DMS114 treated with DMSO at 0.1 percent for 48 hours (cell line): ENCODE results near the gene GADL1.

ENCODE experiments used
- DNase-seq: peaks from one replicate; lab custom pipeline; 2025; ENCODE audit not compliant: unreplicated experiment; lab: John Stamatoyannopoulos, UW

The GADL1 gene

DNA sequence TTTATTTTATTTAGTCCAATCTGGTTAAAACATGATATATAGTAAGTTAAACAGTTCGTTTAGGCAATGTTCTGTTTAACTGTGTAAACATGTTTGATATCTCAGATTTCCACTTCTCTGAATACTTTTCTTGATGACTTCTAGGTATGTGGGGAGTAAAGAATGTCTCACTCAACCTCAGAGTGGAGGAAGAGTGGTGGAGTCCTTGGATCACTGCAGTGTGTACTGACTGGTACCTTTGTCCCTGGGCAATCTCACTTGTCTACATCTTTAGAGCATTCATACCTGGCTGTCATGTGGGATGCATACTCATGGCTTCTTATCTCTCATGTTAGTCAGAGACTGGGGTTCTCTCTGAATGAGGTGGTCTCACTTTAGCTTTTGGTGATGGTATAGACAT, 15.6 kb downstream of the GADL1 start:
- no peak for DNase-seq

DNA sequence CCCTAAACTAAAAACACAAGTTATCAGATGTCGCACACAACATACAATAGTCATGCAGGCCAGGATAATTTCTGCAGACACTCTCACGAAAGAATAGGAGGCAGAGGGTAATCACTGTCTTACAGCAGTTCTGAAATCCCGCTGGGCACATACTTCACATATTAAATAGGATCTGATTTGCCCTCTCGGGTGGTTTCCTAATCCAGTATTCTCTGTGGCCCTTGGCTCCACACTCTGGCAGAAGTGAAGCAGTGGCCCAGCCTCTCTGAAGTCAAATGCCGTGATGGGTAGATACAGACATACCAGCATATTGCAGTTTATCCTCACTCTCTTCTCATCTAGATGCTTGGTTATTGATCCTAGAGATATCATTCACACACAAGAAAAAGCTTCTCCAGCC, 19.0 kb downstream of the GADL1 start:
- no peak for DNase-seq

DNA sequence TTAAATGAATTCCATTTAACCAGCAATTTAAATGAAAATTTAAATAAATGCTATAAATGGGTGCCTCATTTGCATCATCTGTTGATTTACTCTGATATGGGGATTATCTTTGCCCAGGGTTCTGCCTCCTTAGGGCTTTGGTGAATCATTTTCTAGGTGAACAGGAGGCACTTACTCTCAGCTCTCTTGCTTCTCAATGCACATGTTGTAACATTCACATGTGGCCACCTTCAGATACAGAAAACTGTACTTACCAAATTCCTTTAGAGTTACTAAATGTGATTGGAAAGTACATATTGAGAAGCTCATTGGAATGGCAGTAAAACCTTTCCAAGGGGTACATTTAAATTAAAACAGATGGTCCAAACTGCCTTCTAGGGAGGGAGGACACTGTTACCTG, 20.8 kb downstream of the GADL1 start:
- no peak for DNase-seq

DNA sequence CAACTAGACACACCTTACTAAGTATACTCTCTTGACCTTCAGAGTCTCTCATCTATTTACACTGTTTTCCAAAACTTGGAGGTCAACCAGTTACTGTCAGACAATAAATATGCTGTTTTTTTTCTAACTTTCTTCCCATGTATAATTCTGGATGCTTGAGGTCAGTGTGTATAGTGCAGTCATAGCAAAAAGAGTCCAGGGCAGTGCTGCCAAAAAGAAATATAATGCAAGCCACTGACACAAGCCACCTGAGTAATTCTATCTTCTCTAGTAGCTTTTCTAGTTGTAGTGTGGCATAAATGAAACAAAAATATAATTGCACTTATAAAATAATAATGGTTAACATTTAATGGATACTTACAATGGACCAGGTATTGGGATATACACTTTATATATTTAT, 21.6 kb downstream of the GADL1 start:
- no peak for DNase-seq

DNA sequence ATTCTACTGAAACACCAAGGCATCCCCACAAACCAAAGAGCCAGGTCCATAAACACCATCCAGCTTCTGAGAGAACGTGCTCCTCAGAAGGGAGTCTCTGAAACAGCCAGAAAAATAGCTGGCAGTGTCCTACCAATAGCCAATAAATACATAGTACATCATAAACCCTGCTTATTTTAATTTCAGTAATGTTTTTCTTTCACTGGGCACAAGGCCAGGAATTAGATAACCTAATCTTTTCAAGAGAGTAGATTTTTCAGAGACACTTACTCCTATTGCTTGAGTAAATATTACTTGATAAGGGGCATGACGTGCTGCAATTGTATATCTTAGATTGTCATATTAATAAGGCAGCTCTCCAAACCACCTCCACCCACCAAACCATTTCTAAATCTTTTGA, 22.7 kb downstream of the GADL1 start:
- DNase-seq, result no peak

DNA sequence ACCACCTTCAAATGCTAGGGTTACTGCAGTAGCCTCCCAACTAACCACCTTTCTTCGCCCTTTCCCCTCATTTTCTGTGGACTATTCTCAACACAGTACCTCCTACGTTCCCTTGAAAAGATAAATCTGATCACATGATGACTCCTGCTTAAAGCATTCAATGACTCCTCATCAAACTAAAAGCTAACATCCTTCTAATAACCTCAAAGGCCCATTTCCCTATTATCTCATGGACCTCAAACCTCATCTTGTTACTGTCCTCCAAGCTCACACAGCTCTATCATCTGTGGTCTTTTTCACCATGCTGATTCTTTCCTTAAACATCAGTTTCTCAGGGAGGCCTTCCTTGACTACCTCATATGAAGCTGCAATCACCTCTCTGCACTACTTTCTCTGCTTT, 29.6 kb downstream of the GADL1 start:
- no peak for DNase-seq

DNA sequence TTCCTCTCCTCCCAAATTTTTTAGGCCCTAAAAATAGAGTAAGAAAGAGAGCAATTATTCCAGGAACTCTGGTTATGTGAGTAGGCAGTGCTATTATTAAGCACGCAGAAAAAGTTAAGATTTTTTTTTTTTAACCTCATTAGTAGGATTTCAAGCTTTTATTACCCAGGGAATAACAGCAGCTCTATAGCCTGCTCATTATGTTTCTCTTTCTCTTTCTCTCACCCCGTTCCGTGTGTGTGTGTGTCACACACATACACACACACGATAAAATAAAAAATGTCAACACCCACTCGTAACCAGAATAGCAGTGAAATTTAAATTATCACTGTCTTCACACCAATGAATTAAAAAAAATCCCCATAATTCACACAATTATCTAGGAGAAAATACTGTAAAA, 30.3 kb downstream of the GADL1 start:
- DNase-seq, result no peak

DNA sequence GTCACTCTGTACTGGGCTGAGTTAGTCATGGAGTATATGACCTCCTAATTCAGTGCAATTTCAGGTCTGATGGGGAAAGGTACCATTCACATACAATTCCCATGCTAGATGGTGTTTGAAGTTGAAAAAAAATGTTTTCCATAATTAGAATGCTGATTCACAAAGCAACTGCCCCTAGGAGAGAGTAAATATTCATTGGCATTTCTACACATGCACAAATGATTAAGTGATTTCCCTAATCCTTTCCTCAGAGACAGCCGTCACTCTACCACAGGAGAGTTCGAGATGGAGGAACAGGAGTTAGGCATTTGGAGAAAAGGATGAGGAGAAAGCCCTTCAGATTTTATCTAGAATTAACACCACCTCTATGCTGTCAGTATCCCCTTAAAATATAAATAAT, 32.5 kb downstream of the GADL1 start:
- no peak for DNase-seq

DNA sequence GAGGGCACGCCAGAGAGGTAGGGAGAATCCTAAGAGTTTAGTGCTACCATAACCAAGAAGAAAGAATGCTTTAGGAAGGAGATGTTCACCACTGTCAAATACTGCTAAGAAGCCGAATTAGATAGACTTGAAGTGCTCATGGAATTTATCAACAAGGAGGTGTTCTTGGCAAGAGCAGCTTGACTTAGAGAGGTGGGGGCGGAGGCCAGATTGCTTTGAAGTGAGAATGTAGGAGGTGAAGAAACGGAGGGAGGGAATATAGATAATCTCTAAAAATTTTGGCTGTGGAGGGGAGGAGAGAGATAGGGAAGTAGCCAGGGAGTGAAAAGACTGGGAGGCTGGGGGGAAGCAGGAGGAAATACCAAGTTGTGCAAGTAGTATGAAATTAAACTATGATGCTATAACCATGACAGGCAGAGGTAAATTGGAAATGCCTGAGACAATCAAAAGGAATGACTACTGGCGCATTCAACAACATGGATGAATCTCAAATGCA, 35.5 kb downstream of the GADL1 start:
- no peak for DNase-seq

DNA sequence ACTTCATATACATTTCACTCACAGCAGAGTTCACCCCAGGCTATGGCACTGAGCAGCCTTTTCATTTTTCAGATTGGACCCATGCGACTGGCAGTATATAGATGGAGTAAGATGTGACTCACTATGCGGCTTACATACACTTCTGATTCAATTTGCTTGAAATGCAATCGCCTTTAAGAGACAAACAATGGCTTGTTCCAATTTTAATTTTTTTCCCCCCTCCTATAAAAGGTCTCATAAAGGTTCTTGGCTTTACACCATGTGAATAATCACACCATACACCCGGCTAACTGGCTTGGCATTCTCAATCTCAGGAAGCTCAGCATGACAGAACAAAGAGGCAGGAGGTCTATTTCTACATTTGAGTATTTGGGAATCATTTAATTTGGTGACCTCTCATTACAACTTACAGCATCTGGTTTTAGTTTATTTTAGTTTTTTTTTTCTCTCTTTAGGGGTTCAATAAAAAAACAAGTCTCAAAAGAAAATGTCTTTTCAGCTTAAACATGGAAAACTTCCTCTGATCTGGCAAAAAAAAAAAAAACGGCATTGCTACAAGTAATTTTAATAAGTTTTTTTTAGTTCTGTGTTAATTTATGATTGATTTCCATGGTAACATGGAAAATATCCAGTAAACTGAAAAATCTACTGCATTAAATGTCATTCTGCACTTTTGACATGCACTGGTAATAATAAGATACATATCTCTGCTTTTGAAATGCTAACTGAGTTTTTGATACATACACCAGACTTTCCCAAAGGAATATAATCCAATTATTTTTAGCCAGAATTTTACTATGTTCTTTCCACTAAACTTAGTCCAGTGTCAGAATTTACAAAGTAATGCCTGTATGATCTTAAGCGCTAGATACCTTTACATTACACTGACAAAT, 38.8 kb downstream of the GADL1 start:
- DNase-seq, result no peak

DNA sequence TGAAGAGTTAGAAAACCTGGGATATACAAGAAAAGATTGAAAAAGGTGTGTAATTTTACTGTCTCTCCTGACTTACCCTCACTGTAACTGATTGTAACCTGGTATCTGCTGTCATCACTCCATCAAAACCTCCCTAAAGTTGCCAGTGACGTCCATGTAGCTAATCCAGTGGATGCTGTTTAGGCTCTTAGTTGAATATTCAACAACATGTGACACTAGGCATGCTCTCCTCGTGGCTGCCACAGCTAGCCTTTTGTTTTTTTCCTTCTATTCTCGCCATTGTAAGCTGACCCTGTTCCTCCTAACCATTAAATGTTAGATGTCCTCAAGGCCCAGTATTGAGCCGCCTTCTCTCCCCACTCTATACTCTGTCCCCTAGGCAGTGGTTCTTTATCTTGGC, 41.6 kb downstream of the GADL1 start:
- no peak for DNase-seq

DNA sequence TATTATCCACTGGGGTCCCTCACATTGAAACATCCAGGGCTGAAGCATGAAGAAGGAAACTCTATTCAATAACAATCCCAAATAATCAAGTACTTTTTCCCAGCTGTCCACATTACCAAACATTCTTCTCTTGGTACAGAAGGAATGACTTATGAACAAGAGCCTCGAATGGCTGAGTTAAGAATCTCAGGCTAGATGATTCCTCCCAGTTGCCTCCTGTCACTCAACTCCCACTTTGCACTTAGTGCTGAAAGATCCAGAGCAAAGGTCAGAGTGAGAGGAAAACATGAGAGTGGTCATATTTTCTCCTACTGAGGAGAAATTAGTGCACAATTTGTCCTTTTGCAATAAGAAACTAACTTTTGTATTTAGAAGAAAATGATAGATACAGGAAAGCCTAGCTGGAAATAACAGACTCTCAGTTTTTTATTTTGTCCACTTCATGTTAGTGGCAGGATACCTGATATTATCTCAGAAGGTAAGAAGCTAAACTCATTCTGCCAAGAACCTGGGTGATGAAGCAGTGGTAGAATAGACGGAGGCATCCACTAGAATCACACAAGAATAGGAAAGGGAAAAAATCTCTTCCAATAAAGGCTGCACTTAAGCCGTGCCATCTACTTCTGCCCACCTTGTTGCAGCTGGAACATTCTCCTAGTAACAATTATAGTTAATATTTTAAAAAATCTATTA, 46.2 kb downstream of the GADL1 start:
- DNase-seq, result no peak

DNA sequence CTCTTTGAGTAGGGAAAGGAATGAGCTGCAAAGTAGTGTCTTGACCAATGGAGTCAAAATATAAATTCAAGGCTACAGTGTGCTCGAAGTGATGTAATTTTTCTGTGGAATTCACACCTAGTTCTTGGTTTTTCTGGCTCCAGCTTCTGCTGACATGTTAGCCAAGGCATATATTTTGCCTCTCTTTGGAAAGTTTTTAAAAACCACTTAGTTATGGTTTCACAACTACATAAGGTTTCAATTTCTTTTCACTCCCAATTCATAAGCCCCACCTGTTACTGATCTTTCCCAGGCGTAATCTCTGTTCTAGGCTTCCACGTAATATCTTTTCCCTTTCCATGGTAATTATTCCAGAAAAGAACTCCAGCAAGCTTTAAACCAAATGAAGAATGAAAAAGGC, 46.9 kb downstream of the GADL1 start:
- no peak for DNase-seq

DNA sequence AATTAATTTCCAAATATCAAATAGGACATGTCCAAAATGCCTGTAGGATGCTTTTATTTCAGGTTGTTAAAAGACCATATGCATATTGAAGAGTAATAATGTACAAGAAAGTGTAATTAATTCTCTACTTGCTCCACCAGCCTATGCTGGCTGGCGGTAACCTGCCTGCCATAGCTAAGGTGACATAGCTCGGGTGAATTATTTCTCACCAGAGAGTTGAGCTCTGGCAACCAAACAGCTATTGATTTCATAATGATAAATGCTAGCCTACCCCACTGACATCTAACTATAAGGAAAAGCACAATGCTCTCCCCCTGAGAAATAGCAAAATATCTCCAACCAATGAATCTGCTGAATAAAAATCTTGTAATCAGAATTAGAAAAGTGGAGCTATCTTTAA, 48.9 kb downstream of the GADL1 start:
- DNase-seq, result no peak

DNA sequence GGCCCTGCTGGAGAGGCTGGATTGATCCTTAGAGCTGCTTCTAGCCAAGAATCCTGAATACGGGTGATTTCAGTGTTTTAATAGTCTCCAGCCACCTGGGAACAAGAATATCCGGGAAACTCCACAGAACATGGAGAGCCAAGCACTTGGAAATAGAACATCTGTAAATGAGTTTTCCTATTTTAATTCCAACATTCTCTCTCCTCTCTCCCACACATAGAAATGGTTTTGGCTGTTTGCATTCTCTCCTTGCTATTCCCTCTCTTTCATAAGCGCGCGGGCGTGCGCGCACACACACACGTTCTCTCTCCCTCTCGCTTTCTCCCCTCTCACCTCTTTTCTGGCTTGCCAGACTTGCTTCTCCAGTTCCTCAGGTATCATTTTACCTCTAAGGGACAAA, 50.6 kb downstream of the GADL1 start:
- DNase-seq, result no peak

DNA sequence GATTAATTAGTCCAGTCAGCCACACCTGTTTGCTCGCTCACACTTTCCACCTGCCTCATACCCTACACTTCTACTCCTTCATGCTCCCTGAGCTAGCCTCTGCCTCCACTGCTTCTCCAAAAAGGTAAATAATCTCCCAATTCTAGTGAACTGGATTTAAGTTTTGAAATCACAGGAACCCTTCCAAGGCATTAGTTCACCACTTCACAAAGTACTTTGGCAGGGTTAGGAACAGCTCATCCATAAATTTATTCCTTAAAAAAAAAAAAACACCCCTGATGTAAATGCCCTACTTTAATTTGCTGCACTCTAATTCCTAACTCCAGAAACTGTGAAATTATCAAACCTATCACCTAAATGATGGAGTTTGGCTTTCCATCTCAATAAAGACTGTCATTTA, 58.3 kb downstream of the GADL1 start:
- DNase-seq, result no peak

DNA sequence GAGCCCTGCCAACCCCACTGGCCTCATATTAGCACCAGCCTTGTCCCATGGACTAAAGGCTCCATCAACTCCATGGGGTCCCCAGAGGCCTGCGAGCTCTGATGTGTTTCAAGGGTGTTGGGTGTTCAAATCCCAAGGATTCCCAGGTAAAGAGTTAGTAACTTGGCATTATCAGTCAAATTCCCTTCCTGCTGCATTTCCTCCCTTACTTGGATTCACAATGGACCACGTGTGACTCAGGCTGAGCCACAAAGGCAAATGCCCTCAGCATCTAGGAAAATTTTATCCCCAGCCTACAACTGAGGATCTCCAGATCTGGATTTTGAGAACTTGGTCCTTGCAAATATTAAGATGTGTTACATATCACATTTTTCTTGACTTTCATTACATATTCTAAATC, 58.8 kb downstream of the GADL1 start:
- no peak for DNase-seq

DNA sequence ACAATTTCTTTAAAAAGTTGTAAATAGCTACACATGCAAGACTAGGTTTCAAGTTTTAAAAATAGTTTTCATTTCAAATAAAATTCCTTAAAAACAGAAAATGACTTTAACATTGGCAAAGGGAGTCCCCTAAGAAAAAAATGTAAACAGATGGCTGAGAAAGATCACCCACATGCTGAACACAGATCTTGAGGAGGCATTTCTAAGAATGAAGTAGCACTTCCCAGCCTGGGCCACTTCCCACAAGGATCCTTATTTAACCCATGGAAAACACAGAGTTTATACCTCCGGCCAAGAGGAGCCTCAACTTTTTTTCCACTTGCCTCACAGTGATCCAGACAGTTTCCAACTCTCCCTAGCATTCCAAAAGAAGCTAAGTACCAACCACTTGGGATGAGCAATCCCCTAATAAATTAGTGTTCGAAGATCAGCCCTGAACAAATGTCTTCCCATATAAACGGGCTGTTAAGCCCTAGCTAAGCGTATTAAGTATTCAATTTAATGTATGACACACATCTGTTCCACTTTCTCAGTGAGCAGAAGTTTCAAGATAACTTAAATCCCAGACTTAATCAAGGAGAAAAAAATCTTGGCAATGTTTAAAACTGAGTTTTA, 61.4 kb downstream of the GADL1 start:
- no peak for DNase-seq

DNA sequence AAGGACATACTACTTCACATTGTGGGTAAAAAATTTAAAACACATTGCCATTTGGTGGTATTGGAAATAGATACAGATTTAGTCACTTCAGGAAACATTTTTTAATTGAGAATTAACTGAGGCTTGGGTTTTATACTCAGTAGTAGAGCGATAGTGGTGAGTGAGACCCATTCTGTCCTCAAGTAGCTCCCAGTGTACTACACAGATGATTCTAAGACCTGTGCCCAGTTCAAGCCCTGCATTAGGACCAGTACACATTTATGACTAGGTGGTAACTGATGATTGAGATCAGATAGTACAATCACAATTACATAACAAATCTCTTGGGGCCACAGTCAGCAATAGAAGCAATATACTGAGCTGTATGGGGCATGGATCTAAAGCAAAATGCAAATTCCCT, 67.4 kb downstream of the GADL1 start:
- no peak for DNase-seq

DNA sequence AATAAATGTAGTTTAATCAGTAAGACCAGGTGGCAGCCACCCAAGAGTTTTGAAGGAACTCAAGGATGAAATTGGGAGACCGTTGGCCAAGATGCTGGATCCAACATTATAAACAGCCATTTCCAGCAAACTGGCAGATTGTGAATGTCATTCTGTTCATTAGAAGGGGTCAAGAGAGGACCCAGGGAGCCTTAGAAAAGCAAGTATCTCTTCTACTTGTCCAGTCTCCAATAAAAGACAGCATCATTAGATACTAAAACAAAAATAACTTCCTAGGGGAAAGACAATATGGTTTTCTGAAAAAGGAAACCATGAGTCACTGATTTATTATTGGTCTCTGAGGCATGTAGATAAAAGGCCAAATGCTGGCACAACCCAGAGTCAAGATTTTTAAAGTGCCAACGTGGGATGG, 67.9 kb downstream of the GADL1 start:
- DNase-seq, result no peak

DNA sequence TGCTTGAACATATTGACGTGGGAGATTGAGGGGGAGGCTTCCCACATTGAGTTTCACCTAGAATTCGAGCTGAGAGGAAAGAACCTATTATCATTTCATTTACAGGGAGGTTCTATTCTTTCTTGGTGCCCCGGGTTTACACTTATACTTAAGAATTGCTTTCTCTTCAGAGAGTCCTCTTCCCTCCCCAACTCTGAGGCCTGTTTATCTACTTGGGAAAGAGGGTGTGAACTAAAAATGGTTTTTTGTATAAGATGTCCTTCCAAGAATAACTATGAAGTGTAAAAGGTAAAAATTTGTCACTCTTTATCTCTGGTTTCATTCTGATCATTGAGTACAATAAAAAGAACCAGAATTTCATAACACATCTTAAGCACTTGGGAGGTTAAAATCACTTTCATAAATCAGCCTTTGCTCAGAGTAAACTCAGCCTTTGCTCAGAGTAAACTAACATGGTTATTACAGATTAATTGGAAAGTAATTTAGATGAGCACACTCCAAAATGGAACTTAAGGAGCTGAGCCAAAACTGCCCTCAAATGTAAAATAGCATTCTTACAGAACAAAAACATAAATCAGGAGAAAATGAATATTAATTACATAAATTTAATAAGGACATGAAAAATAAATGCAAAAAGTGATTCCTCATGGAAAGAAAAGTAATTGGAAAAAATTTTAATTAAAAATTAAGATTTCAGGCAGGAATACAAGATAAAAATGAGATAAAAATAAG, 75.2 kb downstream of the GADL1 start:
- no peak for DNase-seq
